ENCODE measurements around the gene MAGI1.

Gene MAGI1

GRCh38 chr3:65484964-65485363 is 553.8 kb downstream of the MAGI1 start:
- DNase-seq, result no peak
- intact Hi-C loops (cut with DNase I), result loop anchor here (10.0 kb wide), 1 partner anchor 110 kb away; no protein-coding TSS in a partner anchor

- DNase-seq, result peak in 9 of 10 donors; percentile 44 to 92 (median 65)
- intact Hi-C loops (cut with DNase I), result loop anchor here (10.0 kb wide), 1 partner anchor 111 kb away; no protein-coding TSS in a partner anchor
These were observed 555.2 kb downstream of the MAGI1 start for GRCh38 chr3:65483480-65483879.

- no peak for DNase-seq
- intact Hi-C loops (cut with DNase I), result loop anchor here (10.0 kb wide), 1 partner anchor 112 kb away; no protein-coding TSS in a partner anchor
These were observed 555.7 kb downstream of the MAGI1 start for GRCh38 chr3:65483011-65483410.

- intact Hi-C loops (cut with DNase I), result loop anchor here (10.0 kb wide), 1 partner anchor 114 kb away; no protein-coding TSS in a partner anchor
- DNase-seq, result no peak
These were observed 557.6 kb downstream of the MAGI1 start for GRCh38 chr3:65481085-65481484.

GRCh38 chr3:65479990-65480389 is 558.7 kb downstream of the MAGI1 start:
- intact Hi-C loops (cut with DNase I), result loop anchor here (10.0 kb wide), 1 partner anchor 115 kb away; no protein-coding TSS in a partner anchor
- no peak for DNase-seq

- DNase-seq, result peak in 3 of 10 donors; percentile 21 to 62 (median 33)
- intact Hi-C loops (cut with DNase I), result no loop called here
These were observed 559.9 kb downstream of the MAGI1 start for GRCh38 chr3:65478551-65479500.

GRCh38 chr3:65473736-65474135 is 565.0 kb downstream of the MAGI1 start:
- DNase-seq, result no peak
- intact Hi-C loops (cut with DNase I), result no loop called here

GRCh38 chr3:65472501-65472900 is 566.2 kb downstream of the MAGI1 start:
- intact Hi-C loops (cut with DNase I), result no loop called here
- DNase-seq, result no peak

GRCh38 chr3:65466300-65466988 is 572.3 kb downstream of the MAGI1 start:
- no peak for DNase-seq
- intact Hi-C loops (cut with DNase I), result no loop called here

GRCh38 chr3:65449841-65450428 is 588.8 kb downstream of the MAGI1 start:
- intact Hi-C loops (cut with DNase I), result no loop called here
- no peak for DNase-seq

- intact Hi-C loops (cut with DNase I), result no loop called here
- DNase-seq, result no peak
These were observed 590.6 kb downstream of the MAGI1 start for GRCh38 chr3:65448120-65448519.

- no peak for DNase-seq
- intact Hi-C loops (cut with DNase I), result no loop called here
These were observed 593.0 kb downstream of the MAGI1 start for GRCh38 chr3:65445573-65446169.

- intact Hi-C loops (cut with DNase I), result no loop called here
These were observed 594.3 kb downstream of the MAGI1 start for GRCh38 chr3:65444447-65444815.

GRCh38 chr3:65443739-65444446 is 594.8 kb downstream of the MAGI1 start:
- DNase-seq, result no peak
- intact Hi-C loops (cut with DNase I), result no loop called here

More at GRCh38 chr3:65444447-65444815, 594.3 kb downstream of the MAGI1 start:
- DNase-seq, result no peak

- DNase-seq, result peak in 9 of 10 donors; percentile 41 to 95 (median 68)
- intact Hi-C loops (cut with DNase I), result loop anchor here (1.0 to 10.0 kb wide), 3 partner anchors 233 to 755 kb away; no protein-coding TSS in a partner anchor
These were observed 599.0 kb downstream of the MAGI1 start for GRCh38 chr3:65439641-65440284.

GRCh38 chr3:65438612-65439011 is 600.1 kb downstream of the MAGI1 start:
- DNase-seq, result no peak

GRCh38 chr3:65438096-65438495 is 600.6 kb downstream of the MAGI1 start:
- no peak for DNase-seq
- intact Hi-C loops (cut with DNase I), result loop anchor here (2.0 to 10.0 kb wide), 2 partner anchors 235 to 757 kb away; no protein-coding TSS in a partner anchor

More at GRCh38 chr3:65438612-65439011, 600.1 kb downstream of the MAGI1 start:
- intact Hi-C loops (cut with DNase I), result loop anchor here (1.0 to 10.0 kb wide), 3 partner anchors 234 to 756 kb away; no protein-coding TSS in a partner anchor

- intact Hi-C loops (cut with DNase I), result loop anchor here (1.0 to 10.0 kb wide), 2 partner anchors 758 to 903 kb away; no protein-coding TSS in a partner anchor
These were observed 602.1 kb downstream of the MAGI1 start for GRCh38 chr3:65436580-65436979.

GRCh38 chr3:65433480-65433879 is 605.2 kb downstream of the MAGI1 start:
- intact Hi-C loops (cut with DNase I), result loop anchor here (10.0 kb wide), 1 partner anchor 761 kb away; no protein-coding TSS in a partner anchor
- DNase-seq, result no peak

More at GRCh38 chr3:65436580-65436979, 602.1 kb downstream of the MAGI1 start:
- DNase-seq, result peak in 4 of 10 donors; percentile 27 to 77 (median 39)

All from posterior cingulate gyrus (tissue), 11 donors.